Activated CD8-positive, alpha-beta memory T cell treated with anti-CD3 and anti-CD28 coated beads, Interleukin-2, amount 50 U/mL, for 48 hours (primary cell): ENCODE data around the gene CETP.
"Not testable (repeated sequence)": the region's sequence is repeated elsewhere in the genome, so short reads cannot be mapped to it uniquely, and the experiment has no call there.

ENCODE experiments used
- DNase-seq: peaks from one replicate; pipeline ENCODE4 v3.0.0-alpha.2; 2020

The CETP gene

GRCh38 chr16:56960681-56961281 is 969 bp upstream of the CETP start:
- DNase-seq, result no peak

GRCh38 chr16:56961386-56961785 is 364 bp upstream of the CETP start:
- DNase-seq, result no peak

- DNase-seq, result peak; percentile 100
Observed at GRCh38 chr16:56964243-56965148, 2.7 kb downstream of the CETP start.

- no peak for DNase-seq
Observed at GRCh38 chr16:56965149-56966092, 3.7 kb downstream of the CETP start.

- no peak for DNase-seq
Observed at GRCh38 chr16:56966093-56966475, 4.3 kb downstream of the CETP start.

GRCh38 chr16:56967733-56968132 is 6.0 kb downstream of the CETP start:
- no peak for DNase-seq

- no peak for DNase-seq
Observed at GRCh38 chr16:56969769-56970168, 8.0 kb downstream of the CETP start.

GRCh38 chr16:56970934-56971767 is 9.4 kb downstream of the CETP start:
- DNase-seq, result no peak

- DNase-seq, result no peak
Observed at GRCh38 chr16:56971768-56972043, 10.0 kb downstream of the CETP start.

GRCh38 chr16:56972403-56973293 is 10.9 kb downstream of the CETP start:
- no peak for DNase-seq

- no peak for DNase-seq
Observed at GRCh38 chr16:56973294-56973689, 11.5 kb downstream of the CETP start.

GRCh38 chr16:56973899-56974298 is 12.1 kb downstream of the CETP start:
- not testable (repeated sequence) for DNase-seq

GRCh38 chr16:56974549-56975300 is 13.0 kb downstream of the CETP start:
- no peak for DNase-seq

GRCh38 chr16:56975714-56976113 is 14.0 kb downstream of the CETP start:
- no peak for DNase-seq

- DNase-seq, result no peak
Observed at GRCh38 chr16:56977216-56977615, 15.5 kb downstream of the CETP start.

- no peak for DNase-seq
Observed at GRCh38 chr16:56977823-56978430, 16.2 kb downstream of the CETP start.

GRCh38 chr16:56980201-56980535 is 18.4 kb downstream of the CETP start:
- no peak for DNase-seq

- no peak for DNase-seq
Observed at GRCh38 chr16:56980792-56981724, 19.3 kb downstream of the CETP start.

- DNase-seq, result no peak
Observed at GRCh38 chr16:56981729-56982271, 20.1 kb downstream of the CETP start.
